Ammon's horn (tissue), 1 donor: ENCODE data around the gene SOHLH1.
A peak's percentile ranks its signal among the peaks of the same experiment; 100 is the strongest.

Experiments used
- DNase-seq: peaks from one replicate; pipeline ENCODE4 v3.0.0-alpha.2; 2016; ENCODE audit warnings: low spot score

SOHLH1 gene

GRCh38 chr9:135729480-135729879, 30.2 kb upstream of the SOHLH1 start:
- DNase-seq = no peak

- no peak for DNase-seq
Observed at GRCh38 chr9:135728436-135729110, 29.3 kb upstream of the SOHLH1 start.

- no peak for DNase-seq
Observed at GRCh38 chr9:135727257-135727875, 28.1 kb upstream of the SOHLH1 start.

GRCh38 chr9:135726138-135726853, 27.0 kb upstream of the SOHLH1 start:
- DNase-seq = no peak

- DNase-seq = no peak
Observed at GRCh38 chr9:135724186-135724787, 25.0 kb upstream of the SOHLH1 start.

GRCh38 chr9:135722365-135722764, 23.1 kb upstream of the SOHLH1 start:
- DNase-seq = peak; percentile 33

- DNase-seq = no peak
Observed at GRCh38 chr9:135719472-135719871, 20.2 kb upstream of the SOHLH1 start.

GRCh38 chr9:135718616-135719015, 19.3 kb upstream of the SOHLH1 start:
- no peak for DNase-seq

- no peak for DNase-seq
Observed at GRCh38 chr9:135717410-135717809, 18.1 kb upstream of the SOHLH1 start.

GRCh38 chr9:135716045-135716444, 16.8 kb upstream of the SOHLH1 start:
- DNase-seq = no peak

GRCh38 chr9:135715056-135715595, 15.8 kb upstream of the SOHLH1 start:
- DNase-seq = no peak

GRCh38 chr9:135714242-135715055, 15.2 kb upstream of the SOHLH1 start:
- no peak for DNase-seq

GRCh38 chr9:135712613-135713295, 13.5 kb upstream of the SOHLH1 start:
- DNase-seq = no peak

GRCh38 chr9:135711881-135712280, 12.6 kb upstream of the SOHLH1 start:
- no peak for DNase-seq

GRCh38 chr9:135711391-135711790, 12.1 kb upstream of the SOHLH1 start:
- no peak for DNase-seq

- DNase-seq = no peak
Observed at GRCh38 chr9:135708164-135708563, 8.9 kb upstream of the SOHLH1 start.

- DNase-seq = peak; percentile 24
Observed at GRCh38 chr9:135707252-135708138, 8.2 kb upstream of the SOHLH1 start.

GRCh38 chr9:135706288-135706687, 7.0 kb upstream of the SOHLH1 start:
- DNase-seq = no peak

- no peak for DNase-seq
Observed at GRCh38 chr9:135705376-135705775, 6.1 kb upstream of the SOHLH1 start.

- DNase-seq = no peak
Observed at GRCh38 chr9:135704483-135704882, 5.2 kb upstream of the SOHLH1 start.
